CD4-positive, alpha-beta T cell (primary cell): Measurements from ENCODE around the gene MAST4. TPM values are rescaled to one million over a fixed set of nuclear protein-coding genes. Genes with fewer than 3 reads are reported as not detected.

Experiments used
- ATAC-seq: fragments of 200-7000 bp; cut with Tn5 transposase; one replicate; pipeline ENCODE4 v1.10.0; 2022; ENCODE audit warnings: mild to moderate bottlenecking; ENCODE audit not compliant: poor library complexity
- CTCF ChIA-PET: fragments of 350-600 bp; sonication (Branson Sonifier 250); formaldehyde crosslinking; loops from one replicate; lab custom pipeline; 2021; ENCODE audit warnings: antibody characterized with exemption, inconsistent platforms; lab: Charles Lee
- POLR2A ChIA-PET: fragments of 350-600 bp; sonication (Branson Sonifier 250); formaldehyde crosslinking; loops from one replicate; lab custom pipeline; 2021; ENCODE audit warnings: antibody characterized with exemption, inconsistent platforms; lab: Charles Lee
- DNase-seq, 14 experiments: peaks; one replicate each; pipeline ENCODE4 v3.0.0-alpha.2; 2013 to 2020; ENCODE audit warnings: mixed read lengths in 2 of 14
- H3K27ac ChIP-seq, 2 donors: one replicate each; pipeline versions ENCODE4 v1.5.1 to v1.7.0; 2013; ENCODE audit warnings: low read length in 2 of 2, low read depth in 1 of 2, mild to moderate bottlenecking in 1 of 2
- H3K27me3 ChIP-seq, 2 experiments: 1 replicate in 1 of 2; 2 replicates in 1 of 2; pipeline versions ENCODE4 v1.6.1 to v1.7.0; 2013; ENCODE audit warnings: low read length in 2 of 2, control low read depth in 1 of 2, mild to moderate bottlenecking in 1 of 2, moderate library complexity in 1 of 2; ENCODE audit not compliant: insufficient read depth in 2 of 2, control insufficient read depth in 1 of 2
- H3K36me3 ChIP-seq: one replicate; pipeline ENCODE4 v1.6.1; 2013; ENCODE audit warnings: low read length, control low read depth; ENCODE audit not compliant: insufficient read depth
- H3K4me1 ChIP-seq: one replicate; pipeline ENCODE4 v1.6.1; 2013; ENCODE audit warnings: low read length, control low read depth; ENCODE audit not compliant: insufficient read depth
- H3K4me3 ChIP-seq: one replicate; pipeline ENCODE4 v1.5.1; 2013; ENCODE audit warnings: mild to moderate bottlenecking, low read length, moderate library complexity
- H3K9me3 ChIP-seq, 2 experiments: 1 replicate in 1 of 2; 2 replicates in 1 of 2; pipeline versions ENCODE4 v1.6.1 to v1.7.0; 2013; ENCODE audit warnings: low read length in 2 of 2, mild to moderate bottlenecking in 2 of 2, control low read depth in 1 of 2, moderate library complexity in 1 of 2; ENCODE audit not compliant: control insufficient read depth in 1 of 2, insufficient read depth in 1 of 2
- H3K27ac Mint-ChIP-seq: one replicate; pipeline ENCODE4 v1.8.0; 2020; ENCODE audit warnings: mixed read lengths
- H3K27me3 Mint-ChIP-seq: one replicate; pipeline ENCODE4 v1.8.0; 2021; ENCODE audit warnings: mixed read lengths
- H3K36me3 Mint-ChIP-seq: one replicate; pipeline ENCODE4 v1.8.0; 2021; ENCODE audit warnings: low read depth, mixed read lengths
- H3K4me1 Mint-ChIP-seq: one replicate; pipeline ENCODE4 v1.8.0; 2021; ENCODE audit warnings: low read depth, mixed read lengths
- H3K4me3 Mint-ChIP-seq: one replicate; pipeline ENCODE4 v1.8.0; 2020; ENCODE audit warnings: mild to moderate bottlenecking, mixed read lengths
- H3K9me3 Mint-ChIP-seq: one replicate; pipeline ENCODE4 v1.8.0; 2020; ENCODE audit warnings: mixed read lengths
- intact Hi-C, 2 experiments: fragments of 100-400 bp; cut with DNase I in 1 of 2; cut with micrococcal nuclease in 1 of 2; formaldehyde crosslinking; loops; one replicate each; pipeline versions ENCODE4 v1.15.1 to v1.9.0; 2023 to 2025; cut with DNase I, micrococcal nuclease
- total RNA-seq, 174 experiments: library from RNA in 2 of 174; stranded (reverse) in 2 of 174; gene quantifications; one replicate each; pipeline ENCODE4 v1.2.3 and lab custom pipeline; 2021 to 2026
- TF ChIP-seq, protein P1 (sequence below): fragments of 200-600 bp; IDR thresholded peaks from one replicate; pipeline ENCODE4 v1.8.0; 2022; ENCODE audit warnings: antibody characterized with exemption, mild to moderate bottlenecking

Gene MAST4
- total RNA-seq, 2 experiments from 2014 or later = 21.3 to 21.6 TPM

DNA sequence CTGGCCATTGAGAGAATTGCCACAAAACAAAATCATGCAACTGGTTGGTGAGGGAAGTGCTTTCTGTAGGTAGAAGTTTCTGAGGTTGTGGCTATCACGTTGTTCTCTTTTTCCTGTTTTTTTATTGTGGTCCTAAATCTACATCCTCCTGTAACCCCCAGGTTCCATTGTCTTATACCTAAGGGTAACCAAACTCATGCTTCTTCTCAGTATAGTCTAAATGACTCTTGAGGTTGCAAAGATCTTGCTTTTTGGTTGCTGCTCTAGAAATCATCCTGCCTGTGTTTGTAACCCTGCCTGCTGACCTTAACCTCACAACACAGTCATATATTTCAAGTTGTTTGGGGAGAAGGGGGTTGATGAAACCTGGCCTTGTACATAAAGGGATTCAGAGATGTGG, 327.3 kb downstream of the MAST4 start:
- TF ChIP-seq, protein P1, sequence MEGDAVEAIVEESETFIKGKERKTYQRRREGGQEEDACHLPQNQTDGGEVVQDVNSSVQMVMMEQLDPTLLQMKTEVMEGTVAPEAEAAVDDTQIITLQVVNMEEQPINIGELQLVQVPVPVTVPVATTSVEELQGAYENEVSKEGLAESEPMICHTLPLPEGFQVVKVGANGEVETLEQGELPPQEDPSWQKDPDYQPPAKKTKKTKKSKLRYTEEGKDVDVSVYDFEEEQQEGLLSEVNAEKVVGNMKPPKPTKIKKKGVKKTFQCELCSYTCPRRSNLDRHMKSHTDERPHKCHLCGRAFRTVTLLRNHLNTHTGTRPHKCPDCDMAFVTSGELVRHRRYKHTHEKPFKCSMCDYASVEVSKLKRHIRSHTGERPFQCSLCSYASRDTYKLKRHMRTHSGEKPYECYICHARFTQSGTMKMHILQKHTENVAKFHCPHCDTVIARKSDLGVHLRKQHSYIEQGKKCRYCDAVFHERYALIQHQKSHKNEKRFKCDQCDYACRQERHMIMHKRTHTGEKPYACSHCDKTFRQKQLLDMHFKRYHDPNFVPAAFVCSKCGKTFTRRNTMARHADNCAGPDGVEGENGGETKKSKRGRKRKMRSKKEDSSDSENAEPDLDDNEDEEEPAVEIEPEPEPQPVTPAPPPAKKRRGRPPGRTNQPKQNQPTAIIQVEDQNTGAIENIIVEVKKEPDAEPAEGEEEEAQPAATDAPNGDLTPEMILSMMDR = no peak
- Histone ChIP-seq H3K4me3 (no peak overlapping the region), H3K4me1 (no peaks in the 10 kb centered on the region), H3K36me3 (no peaks in the 10 kb centered on the region), H3K27me3 (no peaks in the 10 kb centered on the region), H3K27ac (no peak overlapping the region), H3K9me3 (no peaks in the 10 kb centered on the region)
- Mint-ChIP-seq H3K4me3 (no peak overlapping the region), H3K27me3 (peaks cover 17% of the 10 kb centered on the region), H3K4me1 (peaks cover 4% of the 10 kb centered on the region), H3K9me3 (no peaks in the 10 kb centered on the region), H3K27ac (no peak overlapping the region), H3K36me3 (no peaks in the 10 kb centered on the region)
- ChIA-PET POLR2A (no interaction called here), CTCF (no interaction called here)
- ATAC-seq = no peak
- intact Hi-C loops = no loop called here
- DNase-seq = no peak

DNA sequence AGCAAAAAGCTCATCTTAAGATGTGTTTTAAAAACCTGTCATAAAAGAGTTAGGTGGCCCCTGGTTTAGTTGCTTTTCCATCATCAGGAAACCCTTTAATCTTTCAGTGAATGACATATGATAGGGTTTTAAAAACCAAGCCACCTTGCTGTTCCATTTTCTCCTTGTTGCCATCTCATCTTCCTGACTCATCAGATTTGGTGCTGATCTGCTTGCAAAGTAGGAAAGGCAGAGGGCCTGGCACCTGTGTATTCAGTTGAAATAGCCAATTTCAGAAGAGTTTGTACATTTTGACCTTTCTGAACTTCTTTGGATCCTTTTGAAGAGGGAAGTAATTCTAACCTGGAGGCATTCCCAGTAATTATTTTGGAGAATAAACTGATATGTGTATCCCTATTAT, 327.7 kb downstream of the MAST4 start:
- Histone ChIP-seq H3K27ac (no peak overlapping the region), H3K4me1 (no peaks in the 10 kb centered on the region), H3K4me3 (no peak overlapping the region), H3K36me3 (no peaks in the 10 kb centered on the region), H3K27me3 (no peaks in the 10 kb centered on the region), H3K9me3 (no peaks in the 10 kb centered on the region)
- H3K4me3 Mint-ChIP-seq = no peak overlapping the region
- intact Hi-C loops = no loop called here
- no peaks in the 10 kb centered on the region for H3K9me3 Mint-ChIP-seq
- no peaks in the 10 kb centered on the region for H3K36me3 Mint-ChIP-seq
- H3K27me3 Mint-ChIP-seq = peaks cover 22% of the 10 kb centered on the region
- ATAC-seq = no peak
- no peak overlapping the region for H3K27ac Mint-ChIP-seq
- ChIA-PET CTCF (no interaction called here), POLR2A (no interaction called here)
- H3K4me1 Mint-ChIP-seq = peaks cover 4% of the 10 kb centered on the region
- TF ChIP-seq, protein P1 = no peak
- DNase-seq = no peak

DNA sequence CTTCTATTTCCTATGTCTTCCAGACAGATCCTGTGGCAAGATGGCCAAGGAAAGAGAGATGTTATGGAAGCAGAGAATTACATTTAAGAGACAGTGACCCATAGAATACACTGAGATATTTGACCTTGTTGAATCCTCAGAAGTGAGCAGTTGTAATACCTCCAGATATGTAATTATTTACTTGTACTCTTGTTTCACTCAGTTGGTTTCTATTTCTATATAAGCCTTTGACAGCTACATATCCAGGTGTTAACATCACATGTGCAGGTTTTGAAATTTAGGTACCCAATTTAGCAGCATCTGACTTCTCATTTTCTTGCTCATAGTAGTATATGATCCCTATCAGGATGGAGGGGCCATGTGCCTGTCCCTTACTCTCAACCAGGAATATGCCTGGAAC, 330.9 kb downstream of the MAST4 start:
- DNase-seq (no peak), ATAC-seq (no peak)
- peaks cover 4% of the 10 kb centered on the region for H3K4me1 Mint-ChIP-seq
- H3K27ac ChIP-seq = no peak overlapping the region
- TF ChIP-seq, protein P1 = no peak
- H3K9me3 ChIP-seq = no peaks in the 10 kb centered on the region
- H3K4me3 Mint-ChIP-seq = no peak overlapping the region
- peaks cover 31% of the 10 kb centered on the region for H3K27me3 Mint-ChIP-seq
- no peaks in the 10 kb centered on the region for H3K4me1 ChIP-seq
- H3K4me3 ChIP-seq = no peak overlapping the region
- no peaks in the 10 kb centered on the region for H3K36me3 Mint-ChIP-seq
- H3K36me3 ChIP-seq = no peaks in the 10 kb centered on the region
- no peaks in the 10 kb centered on the region for H3K9me3 Mint-ChIP-seq
- intact Hi-C loops = no loop called here
- ChIA-PET POLR2A (no interaction called here), CTCF (no interaction called here)
- H3K27ac Mint-ChIP-seq = no peak overlapping the region
- no peaks in the 10 kb centered on the region for H3K27me3 ChIP-seq
